HG02588 (cell line): ENCODE results near the gene SLC30A5.
"Not testable (repeated sequence)": the region's sequence is repeated elsewhere in the genome, so short reads cannot be mapped to it uniquely, and the experiment has no call there.

ENCODE experiments used
- ATAC-seq: cut with Tn5 transposase; IDR thresholded peaks from one replicate; pipeline ENCODE4 v1.9.1; 2021; ENCODE audit warnings: mild to moderate bottlenecking, moderate library complexity; ENCODE audit not compliant: unreplicated experiment

Gene SLC30A5

DNA sequence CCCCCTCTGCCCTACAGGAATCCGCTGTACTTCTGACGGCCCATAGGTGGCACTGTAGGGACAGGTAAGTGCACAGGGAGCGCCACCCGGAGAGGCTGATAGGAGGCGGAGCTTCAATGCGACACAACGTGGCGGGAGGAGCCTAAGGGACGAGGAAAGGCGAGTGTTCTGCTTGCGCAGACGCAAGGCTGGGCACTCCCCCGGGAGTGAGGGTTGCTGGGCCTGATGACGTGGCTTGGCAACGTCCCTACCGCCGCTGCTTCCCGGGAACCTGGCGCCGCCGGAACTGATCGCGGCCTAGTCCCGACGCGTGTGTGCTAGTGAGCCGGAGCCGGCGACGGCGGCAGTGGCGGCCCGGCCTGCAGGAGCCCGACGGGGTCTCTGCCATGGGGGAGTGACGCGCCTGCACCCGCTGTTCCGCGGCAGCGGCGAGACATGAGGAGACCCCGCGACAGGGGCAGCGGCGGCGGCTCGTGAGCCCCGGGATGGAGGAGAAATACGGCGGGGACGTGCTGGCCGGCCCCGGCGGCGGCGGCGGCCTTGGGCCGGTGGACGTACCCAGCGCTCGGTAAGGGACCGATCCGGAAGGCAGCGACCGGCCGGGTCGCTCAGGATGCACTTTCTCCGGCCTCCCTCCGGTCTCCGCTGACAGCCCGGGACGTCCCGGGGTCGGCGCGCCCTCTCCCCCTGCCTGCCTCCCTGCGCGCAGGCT lies at the start of gene SLC30A5:
SLC30A5 (plus strand) TSS at position 244 of the 712 bp plus-strand sequence; CDS start at position 486, 242 bp downstream.
- ATAC-seq: peak; percentile 98

GRCh38 chr5:69045213-69045612 lies 48.6 kb upstream of the SLC30A5 start:
- ATAC-seq: not testable (repeated sequence)

DNA sequence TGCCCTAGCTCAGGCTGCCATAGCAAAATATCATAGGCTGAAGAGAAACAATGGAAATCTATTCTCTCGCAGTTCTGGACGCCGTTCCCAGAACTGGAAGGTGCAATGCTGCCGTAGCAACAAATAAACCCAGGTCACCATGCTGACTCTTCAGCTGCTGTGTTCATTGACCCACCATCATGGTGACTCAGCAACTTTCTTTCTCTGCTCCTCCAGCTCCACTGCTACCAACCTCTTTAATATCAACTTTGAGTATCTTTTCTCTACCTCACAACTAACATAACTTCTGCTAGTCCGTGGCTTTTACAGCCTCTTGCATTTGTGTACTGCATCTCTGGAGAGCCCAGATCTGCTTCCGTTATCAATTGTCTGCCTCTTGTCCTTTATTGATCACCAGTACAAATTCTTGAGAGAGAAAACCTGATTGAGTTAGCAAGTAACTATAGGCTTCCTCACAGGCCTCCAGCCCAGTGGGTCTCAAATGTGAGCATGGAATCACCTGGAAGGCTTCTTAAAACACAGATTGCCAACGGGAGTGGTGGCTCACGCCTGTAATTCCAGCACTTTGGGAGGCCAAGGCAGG lies 47.3 kb upstream of the SLC30A5 start:
- no peak for ATAC-seq

GRCh38 chr5:69048230-69048629 lies 45.6 kb upstream of the SLC30A5 start:
- no peak for ATAC-seq

DNA sequence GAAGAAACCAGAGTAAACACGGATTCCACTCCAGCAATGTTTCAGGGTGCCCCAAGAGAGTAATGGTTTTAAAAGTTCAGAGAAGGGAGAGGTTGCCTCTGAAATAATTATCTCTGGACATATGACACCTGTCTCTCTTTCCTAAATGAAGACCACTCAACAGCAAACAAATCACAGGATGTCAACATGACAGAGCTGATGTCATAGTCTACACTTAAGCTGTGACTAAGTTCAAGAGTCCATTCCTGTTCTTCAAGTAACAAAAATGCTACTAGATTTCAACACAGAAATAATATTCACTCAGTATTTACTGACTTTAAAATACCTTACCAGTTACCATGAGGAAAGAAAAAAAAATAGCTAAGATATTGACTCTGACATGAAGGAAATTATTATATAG lies 44.7 kb upstream of the SLC30A5 start:
- ATAC-seq: no peak

DNA sequence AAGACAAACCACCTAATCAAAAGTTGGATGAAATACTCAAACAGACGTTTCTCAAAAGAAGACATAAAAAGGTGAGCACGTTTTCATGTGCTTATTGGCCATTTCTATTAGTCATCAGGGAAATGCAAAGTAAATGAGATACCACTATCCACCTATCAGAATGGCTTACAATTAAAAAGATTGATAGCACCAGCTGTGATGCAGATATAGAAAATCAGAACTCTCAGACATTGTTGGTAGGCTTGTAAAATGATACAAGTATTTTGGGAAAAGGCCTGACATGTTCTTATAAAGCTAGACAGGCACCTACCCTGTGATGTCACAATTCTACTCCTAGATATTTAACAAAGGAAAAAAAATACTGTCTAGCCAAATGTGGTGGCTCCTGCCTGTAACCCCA lies 44.0 kb upstream of the SLC30A5 start:
- no peak for ATAC-seq

DNA sequence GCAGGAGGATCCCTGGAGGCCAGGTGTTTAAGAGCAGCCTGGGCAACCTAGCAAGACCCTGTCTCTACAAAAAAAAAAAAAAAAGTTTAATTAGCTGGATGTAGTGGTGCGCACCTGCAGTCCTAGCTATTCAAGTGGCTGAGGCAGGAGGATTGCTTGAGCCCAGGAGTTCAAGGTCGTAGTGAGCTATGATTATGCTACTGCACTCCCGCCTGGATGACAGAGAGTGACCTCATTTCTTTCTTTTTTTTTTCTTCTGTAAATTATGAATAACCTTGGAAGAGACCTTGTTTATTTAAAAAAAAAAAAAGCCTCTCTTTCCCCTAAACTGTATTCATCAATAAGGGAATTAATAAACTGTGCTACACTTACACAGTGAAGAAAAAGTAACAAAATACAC lies 43.6 kb upstream of the SLC30A5 start:
- ATAC-seq: no peak

GRCh38 chr5:69052181-69052580 lies 41.6 kb upstream of the SLC30A5 start:
- ATAC-seq: no peak

- ATAC-seq: no peak
These were observed 18.9 kb upstream of the SLC30A5 start for GRCh38 chr5:69074664-69075521.

GRCh38 chr5:69075522-69076179 lies 18.2 kb upstream of the SLC30A5 start:
- ATAC-seq: no peak

- ATAC-seq: no peak
These were observed 14.8 kb upstream of the SLC30A5 start for GRCh38 chr5:69078921-69079540.

DNA sequence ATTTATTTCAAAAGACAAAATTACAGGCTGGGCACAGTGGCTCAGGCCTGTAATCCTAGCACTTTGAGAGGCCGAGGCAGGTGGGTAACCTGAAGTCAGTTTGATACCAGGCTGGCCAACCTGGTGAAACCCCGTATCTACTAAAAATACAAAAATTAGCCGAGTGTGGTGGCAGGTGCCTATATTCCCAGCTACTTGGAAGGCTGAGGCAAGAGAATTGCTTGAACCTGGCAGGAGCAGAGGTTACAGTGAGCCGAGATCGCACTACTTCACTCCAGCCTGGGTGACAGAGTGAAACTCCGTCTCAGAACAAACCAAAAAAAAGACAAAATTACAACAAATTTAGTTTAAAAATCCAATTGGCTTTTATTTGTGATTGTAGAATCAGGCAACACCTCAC lies 14.3 kb upstream of the SLC30A5 start:
- no peak for ATAC-seq

- no peak for ATAC-seq
These were observed 10.4 kb upstream of the SLC30A5 start for GRCh38 chr5:69083412-69083811.

DNA sequence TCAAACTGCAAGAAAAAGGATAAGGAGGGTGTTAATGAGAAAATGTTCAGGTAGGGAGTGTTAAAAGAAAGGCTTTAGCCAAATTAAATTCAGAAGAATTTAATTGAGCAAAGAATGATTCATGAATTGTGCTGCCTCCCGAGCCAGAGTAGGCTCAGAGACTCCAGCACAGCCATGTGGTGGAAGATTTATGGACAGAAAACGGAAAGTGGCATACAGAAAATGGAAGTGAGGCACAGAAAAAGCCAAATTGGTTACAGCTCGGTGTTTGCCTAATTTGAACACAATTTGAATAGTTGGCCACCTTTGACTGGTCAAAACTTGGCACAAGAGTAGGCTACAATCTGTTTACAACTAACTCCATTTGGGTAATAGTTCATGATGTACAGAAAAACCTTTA lies 9.6 kb upstream of the SLC30A5 start:
- ATAC-seq: no peak

- ATAC-seq: no peak
These were observed 8.9 kb upstream of the SLC30A5 start for GRCh38 chr5:69084903-69085302.

GRCh38 chr5:69086206-69086605 lies 7.6 kb upstream of the SLC30A5 start:
- no peak for ATAC-seq

- ATAC-seq: not testable (repeated sequence)
These were observed 5.8 kb upstream of the SLC30A5 start for GRCh38 chr5:69088006-69088405.

- ATAC-seq: no peak
These were observed 3.7 kb upstream of the SLC30A5 start for GRCh38 chr5:69090158-69090557.

DNA sequence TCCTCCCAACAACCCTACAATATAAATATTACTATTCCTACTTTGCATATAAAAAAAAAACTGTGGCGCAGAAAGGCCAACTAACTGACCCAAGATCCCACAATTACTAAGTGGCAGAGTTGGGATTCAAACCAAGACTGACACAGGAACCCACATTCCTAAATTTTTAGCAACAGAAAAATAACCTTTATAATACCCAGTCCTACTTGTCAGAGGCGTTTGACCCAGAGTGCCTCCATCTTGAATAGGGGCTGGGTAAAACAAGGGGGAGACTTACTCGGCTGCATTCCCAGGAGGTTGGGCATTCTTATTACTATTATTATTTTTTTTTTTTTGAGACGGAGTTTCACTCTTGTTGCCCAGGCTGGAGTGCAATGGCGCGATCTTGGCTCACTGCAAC lies 2.0 kb upstream of the SLC30A5 start:
- no peak for ATAC-seq

DNA sequence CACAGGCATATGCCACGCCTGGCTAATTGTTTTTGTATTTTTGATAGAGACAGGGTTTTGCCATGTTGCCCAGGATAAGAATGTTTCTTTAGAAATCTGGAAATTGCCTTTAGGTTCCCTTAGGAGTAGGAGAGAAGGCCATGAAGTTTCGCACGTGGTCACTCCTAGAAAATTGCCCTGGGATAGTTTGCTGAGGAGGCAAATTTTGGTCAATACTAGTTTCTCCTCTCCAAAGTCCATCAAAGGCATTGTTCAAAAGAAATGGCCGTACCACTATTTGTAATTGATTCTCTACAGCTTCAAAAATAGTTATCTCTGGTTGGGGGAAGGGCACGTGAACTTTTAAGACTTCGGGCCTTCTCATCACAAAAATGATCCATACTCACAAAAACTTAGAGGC lies 845 bp upstream of the SLC30A5 start:
- ATAC-seq: no peak

- no peak for ATAC-seq
These were observed 5.5 kb downstream of the SLC30A5 start for GRCh38 chr5:69099302-69099701.
